Aorta (tissue), 5 donors: ENCODE data around the gene KCNH3. TPM values are rescaled to one million over a fixed set of nuclear protein-coding genes. Genes with fewer than 3 reads are reported as not detected.

Experiments
- ATAC-seq: fragments of 200-7000 bp; cut with Tn5 transposase; one replicate; pipeline ENCODE4 v1.9.1; 2022; ENCODE audit warnings: moderate library complexity; ENCODE audit not compliant: low FRiP score
- DNase-seq, 2 donors: peaks; one replicate each; pipeline ENCODE4 v3.0.0-alpha.2; 2020
- H3K27ac ChIP-seq, 2 donors: one replicate each; pipeline ENCODE4 v1.5.1; 2013; ENCODE audit warnings: low read length in 2 of 2, mild to moderate bottlenecking in 2 of 2, moderate library complexity in 2 of 2, control low read depth in 1 of 2, inconsistent platforms in 1 of 2, low read depth in 1 of 2
- H3K27me3 ChIP-seq, 2 donors: one replicate each; pipeline ENCODE4 v1.6.1; 2013; ENCODE audit warnings: control low read depth in 1 of 2, low read length in 1 of 2, mild to moderate bottlenecking in 1 of 2, moderate library complexity in 1 of 2; ENCODE audit not compliant: insufficient read depth in 2 of 2, control insufficient read depth in 1 of 2
- H3K36me3 ChIP-seq, 2 donors: one replicate each; pipeline ENCODE4 v1.6.1; 2013; ENCODE audit warnings: control low read depth in 1 of 2, low read length in 1 of 2, mild to moderate bottlenecking in 1 of 2; ENCODE audit not compliant: insufficient read depth in 2 of 2, control insufficient read depth in 1 of 2
- H3K4me1 ChIP-seq, 2 donors: one replicate each; pipeline ENCODE4 v1.6.1; 2013; ENCODE audit warnings: low read length in 2 of 2, control low read depth in 1 of 2, mild to moderate bottlenecking in 1 of 2, moderate library complexity in 1 of 2; ENCODE audit not compliant: insufficient read depth in 2 of 2, control insufficient read depth in 1 of 2
- H3K4me3 ChIP-seq, 2 donors: one replicate each; pipeline ENCODE4 v1.5.1; 2013; ENCODE audit warnings: low read length in 2 of 2, control low read depth in 1 of 2, mild to moderate bottlenecking in 1 of 2
- H3K9me3 ChIP-seq: one replicate; pipeline ENCODE4 v1.6.1; 2013; ENCODE audit warnings: mild to moderate bottlenecking, low read length; ENCODE audit not compliant: control insufficient read depth
- WGBS, 2 donors: extraction: QIAGEN DNeasy Blood & Tissue Kit; methylation state at CpG; one replicate each; pipeline ENCODE4 v1.1.7; 2013; 5-methylcytosine and 5-hydroxymethylcytosine counted together
- intact Hi-C, 2 donors: fragments of 100-400 bp; cut with DNase I; formaldehyde crosslinking; loops; one replicate each; pipeline versions ENCODE4 v1.14.2 to v1.15.0; 2022
- polyA plus RNA-seq, 2 donors: library from polyadenylated mRNA; stranded (reverse); fragments of 200-250 nt; gene quantifications; one replicate each; pipeline ENCODE4 v1.2.3, GENCODE V29; 2013
- total RNA-seq, 2 donors: library from RNA; stranded (reverse); fragmentation: NEBNext Ultra II Directional; extraction: Animal tissue kit (Norgen Biotek cat#: 25700); gene quantifications; one replicate each; pipeline ENCODE4 v1.2.1, GENCODE V29; 2021
- donor health status: healthy with polysubstance abuse.
- donor health status: Bipolar disorder and iron deficiency.
- donor health status: DM: no; HTN: no; CAD: no.
- donor health status: DM: no; HTN: no; CAD: no.
- donor health status: DM: yes; HTN: yes; CAD: no.

The KCNH3 gene
- total and polyA plus RNA-seq, 4 donors, result 0.10 to 1.7 (median 0.90) TPM

DNA sequence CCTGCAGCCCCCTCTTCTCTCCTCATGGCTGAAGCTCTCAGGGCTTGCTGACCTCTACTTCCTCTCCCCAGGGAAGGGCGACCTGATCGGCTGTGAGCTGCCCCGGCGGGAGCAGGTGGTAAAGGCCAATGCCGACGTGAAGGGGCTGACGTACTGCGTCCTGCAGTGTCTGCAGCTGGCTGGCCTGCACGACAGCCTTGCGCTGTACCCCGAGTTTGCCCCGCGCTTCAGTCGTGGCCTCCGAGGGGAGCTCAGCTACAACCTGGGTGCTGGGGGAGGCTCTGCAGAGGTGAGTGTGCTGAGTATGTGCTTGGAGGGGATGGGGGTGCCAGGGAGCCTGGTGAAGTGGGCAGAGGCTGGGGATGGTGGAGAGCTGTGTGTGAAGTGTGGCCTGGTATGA lies 15.4 kb downstream of the KCNH3 start:
- H3K36me3 ChIP-seq, result peaks cover 0 to 6% of the 10 kb centered on the region in 2 donors
- H3K27ac ChIP-seq, result no peak overlapping the region
- H3K27me3 ChIP-seq, result no peaks in the 10 kb centered on the region
- H3K9me3 ChIP-seq, result no peaks in the 10 kb centered on the region
- 79 to 80% methylated on average over 15 of the region's 15 CpGs for WGBS, 2 donors
- intact Hi-C loops, result no loop called here
- DNase-seq, result peak in 1 of 2 donors; percentile 72
- H3K4me3 ChIP-seq, result no peak overlapping the region
- ATAC-seq, result no peak
- no peaks in the 10 kb centered on the region for H3K4me1 ChIP-seq

DNA sequence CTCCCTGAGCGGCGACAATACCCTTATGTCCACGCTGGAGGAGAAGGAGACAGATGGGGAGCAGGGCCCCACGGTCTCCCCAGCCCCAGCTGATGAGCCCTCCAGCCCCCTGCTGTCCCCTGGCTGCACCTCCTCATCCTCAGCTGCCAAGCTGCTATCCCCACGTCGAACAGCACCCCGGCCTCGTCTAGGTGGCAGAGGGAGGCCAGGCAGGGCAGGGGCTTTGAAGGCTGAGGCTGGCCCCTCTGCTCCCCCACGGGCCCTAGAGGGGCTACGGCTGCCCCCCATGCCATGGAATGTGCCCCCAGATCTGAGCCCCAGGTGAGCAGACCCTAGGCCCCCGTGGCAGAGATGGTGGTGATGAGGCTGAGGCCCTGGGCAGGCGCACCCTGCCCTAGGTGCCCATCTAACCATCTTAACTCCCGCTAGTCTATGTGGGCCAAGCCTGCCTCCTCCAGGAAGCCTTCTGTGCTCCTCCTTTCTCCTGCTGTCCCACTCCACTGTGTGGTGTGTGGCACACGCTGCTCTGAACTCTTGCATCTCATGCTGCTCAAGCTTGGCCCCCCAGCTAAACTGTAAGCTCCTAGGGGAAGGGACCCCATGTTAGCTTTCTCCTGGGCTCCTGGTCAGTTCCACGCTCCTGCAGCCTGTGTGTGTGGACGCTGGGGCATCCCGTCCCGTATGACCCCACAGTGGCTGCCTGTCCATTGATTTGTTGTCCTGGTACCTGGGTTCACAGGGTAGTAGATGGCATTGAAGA lies 17.0 kb downstream of the KCNH3 start:
- 81 to 85% methylated on average over 17 to 18 of the region's 18 CpGs for WGBS, 2 donors

DNA sequence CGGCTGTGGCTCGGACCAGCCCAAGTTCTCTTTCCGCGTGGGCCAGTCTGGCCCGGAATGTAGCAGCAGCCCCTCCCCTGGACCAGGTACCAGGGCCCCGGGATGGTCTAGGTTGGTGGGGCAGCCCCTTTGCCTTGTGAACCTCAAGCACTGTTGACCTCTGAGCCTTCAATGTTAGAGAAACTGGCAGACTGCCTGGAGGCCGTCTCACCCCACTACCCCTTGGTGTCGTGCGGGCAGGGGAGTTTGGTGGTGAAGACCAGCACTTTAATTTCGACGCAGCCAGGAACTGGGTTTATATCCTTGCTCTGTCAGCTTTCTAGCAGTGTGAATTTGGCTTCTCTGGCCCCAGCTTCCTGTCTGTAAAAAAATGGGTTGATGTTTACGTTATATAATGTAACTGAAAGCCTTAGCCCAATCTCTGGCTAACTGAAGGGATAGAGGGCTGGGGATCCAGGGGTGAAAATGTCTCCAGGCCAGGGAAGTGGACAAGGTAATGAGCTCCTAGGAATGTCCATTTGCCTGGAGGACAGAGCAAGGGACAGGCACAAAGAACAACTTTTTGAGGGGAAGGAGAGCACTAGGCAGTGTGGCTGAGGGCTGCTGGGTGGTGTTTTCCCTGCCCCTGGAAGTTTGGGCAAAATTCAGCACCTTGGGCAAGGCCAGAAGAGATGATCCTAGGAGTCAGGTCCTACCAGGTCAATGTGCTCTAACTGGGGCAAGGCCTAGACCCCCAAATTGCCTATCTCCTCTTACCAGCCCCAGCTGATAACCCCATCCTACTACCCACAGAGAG lies 17.8 kb downstream of the KCNH3 start:
- intact Hi-C loops, result no loop called here
- Histone ChIP-seq H3K9me3 (no peaks in the 10 kb centered on the region), H3K27ac (no peak overlapping the region), H3K36me3 (peaks cover 3 to 9% of the 10 kb centered on the region in 2 donors), H3K4me3 (no peak overlapping the region), H3K4me1 (no peaks in the 10 kb centered on the region), H3K27me3 (no peaks in the 10 kb centered on the region)
- 80 to 81% methylated on average over 12 of the region's 12 CpGs for WGBS, 2 donors
- ATAC-seq (no peak), DNase-seq (peak; percentile 20 to 53)

More for the DNA sequence above, 17.0 kb downstream of the KCNH3 start:
- no peaks in the 10 kb centered on the region for H3K9me3 ChIP-seq
- intact Hi-C loops, result no loop called here
- DNase-seq, result peak; percentile 24 to 53
- no peaks in the 10 kb centered on the region for H3K4me1 ChIP-seq
- peaks cover 3 to 9% of the 10 kb centered on the region in 2 donors for H3K36me3 ChIP-seq
- H3K27ac ChIP-seq, result no peak overlapping the region
- ATAC-seq, result no peak
- H3K27me3 ChIP-seq, result no peaks in the 10 kb centered on the region
- no peak overlapping the region for H3K4me3 ChIP-seq

DNA sequence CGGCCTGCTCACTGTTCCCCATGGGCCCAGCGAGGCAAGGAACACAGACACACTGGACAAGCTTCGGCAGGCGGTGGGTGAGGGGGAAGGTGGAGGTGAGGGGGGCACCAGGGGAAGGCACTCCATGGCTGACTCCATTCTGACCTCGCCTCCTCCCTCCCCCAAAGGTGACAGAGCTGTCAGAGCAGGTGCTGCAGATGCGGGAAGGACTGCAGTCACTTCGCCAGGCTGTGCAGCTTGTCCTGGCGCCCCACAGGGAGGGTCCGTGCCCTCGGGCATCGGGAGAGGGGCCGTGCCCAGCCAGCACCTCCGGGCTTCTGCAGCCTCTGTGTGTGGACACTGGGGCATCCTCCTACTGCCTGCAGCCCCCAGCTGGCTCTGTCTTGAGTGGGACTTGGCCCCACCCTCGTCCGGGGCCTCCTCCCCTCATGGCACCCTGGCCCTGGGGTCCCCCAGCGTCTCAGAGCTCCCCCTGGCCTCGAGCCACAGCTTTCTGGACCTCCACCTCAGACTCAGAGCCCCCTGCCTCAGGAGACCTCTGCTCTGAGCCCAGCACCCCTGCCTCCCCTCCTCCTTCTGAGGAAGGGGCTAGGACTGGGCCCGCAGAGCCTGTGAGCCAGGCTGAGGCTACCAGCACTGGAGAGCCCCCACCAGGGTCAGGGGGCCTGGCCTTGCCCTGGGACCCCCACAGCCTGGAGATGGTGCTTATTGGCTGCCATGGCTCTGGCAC lies 18.5 kb downstream of the KCNH3 start:
- peak in 1 of 2 donors; percentile 71 for DNase-seq
- Histone ChIP-seq H3K4me1 (no peaks in the 10 kb centered on the region), H3K4me3 (no peak overlapping the region), H3K36me3 (peaks cover 3 to 9% of the 10 kb centered on the region in 2 donors), H3K9me3 (no peaks in the 10 kb centered on the region), H3K27ac (no peak overlapping the region), H3K27me3 (no peaks in the 10 kb centered on the region)
- 87 to 89% methylated on average over 17 to 18 of the region's 18 CpGs for WGBS, 2 donors
- intact Hi-C loops, result no loop called here
- peak; percentile 8 for ATAC-seq

DNA sequence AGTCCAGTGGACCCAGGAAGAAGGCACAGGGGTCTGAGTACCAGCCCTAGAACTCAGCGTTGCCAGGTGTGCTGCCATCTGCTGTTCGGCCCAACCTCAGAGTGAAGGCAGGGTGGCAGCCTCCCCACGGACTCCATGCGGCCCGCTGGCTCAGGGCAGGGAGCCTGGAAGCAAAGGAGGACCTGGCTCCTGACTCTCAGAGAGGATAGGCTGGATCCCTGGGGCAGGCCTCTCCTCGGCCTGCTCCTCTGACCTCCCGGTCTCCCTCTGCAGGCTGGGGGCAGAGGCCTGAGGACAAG lies 19.0 kb downstream of the KCNH3 start:
- Histone ChIP-seq H3K27me3 (no peaks in the 10 kb centered on the region), H3K4me1 (no peaks in the 10 kb centered on the region), H3K4me3 (no peak overlapping the region), H3K9me3 (no peaks in the 10 kb centered on the region), H3K27ac (no peak overlapping the region), H3K36me3 (peaks cover 3 to 11% of the 10 kb centered on the region in 2 donors)
- intact Hi-C loops, result no loop called here
- ATAC-seq (no peak), DNase-seq (peak in 1 of 2 donors; percentile 68)
- WGBS, 2 donors, result 67 to 71% methylated on average over 6 to 7 of the region's 7 CpGs

DNA sequence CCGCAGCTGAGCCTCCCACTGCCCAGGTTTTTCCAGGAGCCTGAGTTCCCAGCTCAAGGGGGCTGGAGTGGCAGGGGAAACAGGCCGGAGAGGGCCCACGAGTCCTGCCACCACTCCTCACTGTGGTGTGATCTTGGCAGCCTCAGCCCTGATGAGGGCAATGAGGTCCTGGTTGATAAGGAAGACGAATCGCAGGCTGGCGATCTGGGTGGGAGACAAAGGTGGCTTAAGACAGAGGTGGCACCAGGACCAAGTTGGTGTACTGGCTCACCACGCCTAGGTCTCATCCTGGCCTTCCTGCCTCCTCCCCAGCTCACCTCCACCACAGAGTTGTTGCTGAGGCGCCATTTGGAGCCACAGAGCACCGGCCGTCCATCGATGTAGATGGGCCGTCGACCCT lies 19.7 kb downstream of the KCNH3 start:
- ATAC-seq (no peak), DNase-seq (peak in 1 of 2 donors; percentile 69)
- 89 to 91% methylated on average over 13 of the region's 13 CpGs for WGBS, 2 donors
- no peak overlapping the region for H3K27ac ChIP-seq
- no peaks in the 10 kb centered on the region for H3K4me1 ChIP-seq
- intact Hi-C loops, result no loop called here
- H3K36me3 ChIP-seq, result peaks cover 3 to 11% of the 10 kb centered on the region in 2 donors
- H3K4me3 ChIP-seq, result no peak overlapping the region
- no peaks in the 10 kb centered on the region for H3K27me3 ChIP-seq
- no peaks in the 10 kb centered on the region for H3K9me3 ChIP-seq

DNA sequence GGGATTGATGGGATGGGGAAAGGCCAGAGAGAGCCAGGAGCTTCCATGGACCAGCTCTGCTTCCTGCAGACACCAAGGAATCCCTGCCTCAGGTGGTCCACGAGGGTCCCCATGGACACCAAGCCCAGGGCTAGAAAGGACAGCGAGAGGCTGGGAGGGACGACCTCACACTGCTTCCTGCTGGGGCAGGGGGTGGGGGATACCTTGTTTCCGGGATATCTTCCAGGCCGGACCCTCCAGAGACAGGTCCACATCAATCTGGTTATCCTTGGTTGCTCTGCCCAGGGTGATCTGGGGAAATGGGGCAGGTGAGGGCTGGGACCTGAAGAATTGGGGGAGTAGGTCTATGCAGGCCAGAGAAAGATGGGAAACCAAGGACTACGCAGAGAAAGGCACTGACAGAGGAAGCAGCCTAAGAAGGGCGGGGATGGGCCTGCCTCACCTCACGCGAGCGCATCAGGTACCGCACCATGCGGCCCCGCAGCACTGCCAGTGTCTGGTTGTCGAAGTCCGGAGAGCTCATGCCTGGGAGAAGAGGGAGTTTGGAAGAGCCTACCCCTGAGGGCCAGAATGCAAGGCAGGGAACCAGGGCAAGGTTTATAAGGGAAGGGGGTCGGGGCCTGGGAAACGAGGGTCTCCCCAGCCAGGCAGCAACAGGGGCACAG lies 20.3 kb downstream of the KCNH3 start:
- ATAC-seq (no peak), DNase-seq (peak in 1 of 2 donors; percentile 74)
- peaks cover 3 to 13% of the 10 kb centered on the region in 2 donors for H3K36me3 ChIP-seq
- H3K4me3 ChIP-seq, result no peak overlapping the region
- H3K9me3 ChIP-seq, result no peaks in the 10 kb centered on the region
- no peaks in the 10 kb centered on the region for H3K27me3 ChIP-seq
- no peaks in the 10 kb centered on the region for H3K4me1 ChIP-seq
- intact Hi-C loops, result no loop called here
- no peak overlapping the region for H3K27ac ChIP-seq
- WGBS, 2 donors, result 91 to 96% methylated on average over 17 of the region's 17 CpGs

DNA sequence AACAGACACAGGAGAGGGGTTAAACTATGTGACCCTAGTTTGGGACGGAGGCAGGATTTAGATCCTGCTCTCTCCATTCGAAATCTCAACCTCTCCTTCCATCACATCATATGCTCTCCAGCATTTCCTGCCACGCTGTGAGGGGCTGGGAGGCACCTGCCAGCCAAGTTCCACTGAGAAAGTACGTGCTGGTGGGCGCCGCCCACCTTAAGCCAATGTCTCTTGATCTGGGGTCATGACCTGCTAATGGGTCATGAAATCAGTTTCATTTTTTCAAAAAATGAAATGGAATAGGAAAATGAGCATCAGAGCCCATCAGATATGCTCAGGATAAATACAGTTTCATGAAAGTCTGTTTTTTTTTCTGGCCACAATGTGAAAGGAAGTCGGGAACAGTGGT lies 21.9 kb downstream of the KCNH3 start:
- Histone ChIP-seq H3K27me3 (no peaks in the 10 kb centered on the region), H3K4me3 (no peak overlapping the region), H3K36me3 (peaks cover 3 to 13% of the 10 kb centered on the region in 2 donors), H3K9me3 (no peaks in the 10 kb centered on the region), H3K4me1 (no peaks in the 10 kb centered on the region), H3K27ac (no peak overlapping the region)
- intact Hi-C loops, result no loop called here
- ATAC-seq, result no peak
- 76 to 78% methylated on average over 7 of the region's 7 CpGs for WGBS, 2 donors
- DNase-seq, result peak in 1 of 2 donors; percentile 55
